ENCODE measurements around the gene UBE3C.
"Not testable (repeated sequence)": the region's sequence is repeated elsewhere in the genome, so short reads cannot be mapped to it uniquely, and the experiment has no call there.

The UBE3C gene

GRCh38 chr7:157138424-157139110 lies at the start of gene UBE3C:
UBE3C (plus strand) TSS chr7:157138926; CDS start chr7:157139273, 347 bp downstream.
- peak; percentile 68 to 83 for DNase-seq

GRCh38 chr7:157089100-157089610 lies 49.6 kb upstream of the UBE3C start:
- no peak for DNase-seq

- DNase-seq: no peak
Measured at GRCh38 chr7:157090485-157091165, 48.1 kb upstream of the UBE3C start.

GRCh38 chr7:157096286-157097055 lies 42.3 kb upstream of the UBE3C start:
- DNase-seq: no peak

GRCh38 chr7:157097056-157097329 lies 41.7 kb upstream of the UBE3C start:
- no peak for DNase-seq

- peak in 1 of 2 experiments; percentile 25 for DNase-seq
Measured at GRCh38 chr7:157097569-157097968, 41.2 kb upstream of the UBE3C start.

GRCh38 chr7:157100005-157100404 lies 38.7 kb upstream of the UBE3C start:
- DNase-seq: not testable (repeated sequence)

- DNase-seq: not testable (repeated sequence)
Measured at GRCh38 chr7:157103641-157104040, 35.1 kb upstream of the UBE3C start.

GRCh38 chr7:157111311-157111710 lies 27.4 kb upstream of the UBE3C start:
- no peak for DNase-seq

- no peak for DNase-seq
Measured at GRCh38 chr7:157112706-157113105, 26.0 kb upstream of the UBE3C start.

- no peak for DNase-seq
Measured at GRCh38 chr7:157113607-157114006, 25.1 kb upstream of the UBE3C start.

GRCh38 chr7:157116762-157117161 lies 22.0 kb upstream of the UBE3C start:
- DNase-seq: no peak

- no peak for DNase-seq
Measured at GRCh38 chr7:157117796-157118195, 20.9 kb upstream of the UBE3C start.

- DNase-seq: no peak
Measured at GRCh38 chr7:157120181-157120580, 18.5 kb upstream of the UBE3C start.

GRCh38 chr7:157121184-157121715 lies 17.5 kb upstream of the UBE3C start:
- no peak for DNase-seq

GRCh38 chr7:157122800-157123495 lies 15.8 kb upstream of the UBE3C start:
- no peak for DNase-seq

- no peak for DNase-seq
Measured at GRCh38 chr7:157124690-157125089, 14.0 kb upstream of the UBE3C start.

- DNase-seq: no peak
Measured at GRCh38 chr7:157125376-157126223, 13.1 kb upstream of the UBE3C start.

- no peak for DNase-seq
Measured at GRCh38 chr7:157126921-157127320, 11.8 kb upstream of the UBE3C start.

- DNase-seq: no peak
Measured at GRCh38 chr7:157129200-157129599, 9.5 kb upstream of the UBE3C start.

GRCh38 chr7:157129907-157130460 lies 8.7 kb upstream of the UBE3C start:
- no peak for DNase-seq

- DNase-seq: not testable (repeated sequence)
Measured at GRCh38 chr7:157130849-157131248, 7.9 kb upstream of the UBE3C start.

All from SHP77 (cell line).